Mucosa of gallbladder (tissue), 1 donor: ENCODE measurements around the gene FBXO21. TPM values are rescaled to one million over a fixed set of nuclear protein-coding genes. Genes with fewer than 3 reads are reported as not detected.

Experiments
- DNase-seq: peaks from one replicate; pipeline ENCODE4 v3.0.0-alpha.2; 2020; ENCODE audit warnings: low spot score
- total RNA-seq: library from RNA; stranded (reverse); gene quantifications from one replicate; pipeline ENCODE4 v1.2.1, GENCODE V29; 2021
- donor health status: DM: no; HTN: no; CAD: no.

FBXO21 gene
- total RNA-seq, 1 donor from 2014 or later, result 69.4 TPM

GRCh38 chr12:117165342-117165741 lies 24.9 kb downstream of the FBXO21 start:
- peak; percentile 64 for DNase-seq

GRCh38 chr12:117162633-117163032 lies 27.6 kb downstream of the FBXO21 start:
- DNase-seq, result no peak

DNA sequence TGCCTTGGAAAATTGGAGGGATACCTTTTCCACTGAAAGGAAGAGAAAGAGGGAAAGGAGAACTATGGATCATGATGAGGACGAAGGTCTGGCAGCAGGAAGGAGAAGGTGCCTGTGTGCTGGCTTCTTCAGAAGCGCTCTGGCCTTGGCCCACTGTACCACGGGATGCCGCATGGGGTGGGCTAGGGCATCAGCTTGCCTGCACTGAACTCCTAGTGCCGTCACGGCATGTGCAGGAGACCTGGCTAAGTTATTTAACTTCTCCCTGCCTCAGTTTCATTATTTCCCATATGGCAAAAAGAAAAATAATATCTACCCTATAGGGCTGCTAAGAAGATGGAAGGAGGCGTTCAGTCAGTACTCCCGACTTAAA lies 28.1 kb downstream of the FBXO21 start:
- no peak for DNase-seq

GRCh38 chr12:117161460-117162166 lies 28.7 kb downstream of the FBXO21 start:
- DNase-seq, result no peak

DNA sequence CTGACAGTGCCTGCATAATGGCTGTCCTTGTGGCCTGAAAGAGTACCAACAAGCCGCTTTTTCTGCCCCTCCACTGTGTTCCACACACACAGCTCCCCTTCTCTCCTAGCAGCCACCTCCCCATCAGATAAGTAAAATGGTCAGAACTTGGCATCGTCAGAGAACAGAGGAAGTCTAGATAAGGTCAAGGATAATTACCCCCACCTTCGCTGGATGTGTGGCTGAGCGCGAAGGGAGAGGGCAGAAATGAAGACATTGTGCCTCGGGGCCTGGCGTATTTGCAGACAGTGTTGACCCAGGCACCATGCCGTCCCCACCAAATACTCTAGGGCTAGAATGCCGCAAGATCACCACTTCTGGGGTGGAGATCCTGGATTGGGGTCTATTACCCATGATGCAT lies 30.6 kb downstream of the FBXO21 start:
- DNase-seq, result no peak

DNA sequence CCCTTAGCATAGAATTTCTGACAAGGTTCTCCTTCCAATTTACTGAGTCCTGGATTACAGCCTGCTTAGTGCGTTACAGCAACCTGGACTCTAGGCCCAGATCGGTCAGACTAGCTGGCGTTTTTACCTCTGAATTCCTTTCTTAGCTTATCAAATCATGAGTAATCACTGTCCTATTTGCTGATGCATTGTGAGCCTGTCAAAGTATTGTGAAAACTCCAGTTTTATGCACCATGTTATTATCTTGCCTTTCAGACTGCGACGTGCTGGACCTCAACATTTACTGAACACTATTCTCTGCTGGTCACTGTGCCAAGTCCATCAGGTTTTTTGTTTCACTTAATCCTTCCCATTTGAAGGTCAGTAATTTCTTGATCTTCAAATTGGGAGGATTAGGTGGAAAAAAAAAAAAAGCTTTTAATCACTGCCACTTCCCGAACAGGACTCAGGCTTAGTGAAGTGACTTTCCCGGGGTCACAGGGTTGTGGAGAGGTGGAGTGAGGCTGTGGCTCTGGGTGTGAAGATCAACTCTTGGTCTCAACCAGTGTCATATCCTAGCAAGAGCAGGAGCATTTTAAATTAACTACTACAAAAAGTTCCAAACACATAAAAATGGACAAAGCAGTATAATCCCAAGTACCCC lies 31.2 kb downstream of the FBXO21 start:
- DNase-seq, result no peak

- no peak for DNase-seq
Measured at GRCh38 chr12:117158096-117158495, 32.2 kb downstream of the FBXO21 start.

- DNase-seq, result peak; percentile 57
Measured at GRCh38 chr12:117155278-117156060, 34.8 kb downstream of the FBXO21 start.

- DNase-seq, result no peak
Measured at GRCh38 chr12:117152793-117153775, 37.2 kb downstream of the FBXO21 start.

GRCh38 chr12:117151403-117152031 lies 38.8 kb downstream of the FBXO21 start:
- no peak for DNase-seq

DNA sequence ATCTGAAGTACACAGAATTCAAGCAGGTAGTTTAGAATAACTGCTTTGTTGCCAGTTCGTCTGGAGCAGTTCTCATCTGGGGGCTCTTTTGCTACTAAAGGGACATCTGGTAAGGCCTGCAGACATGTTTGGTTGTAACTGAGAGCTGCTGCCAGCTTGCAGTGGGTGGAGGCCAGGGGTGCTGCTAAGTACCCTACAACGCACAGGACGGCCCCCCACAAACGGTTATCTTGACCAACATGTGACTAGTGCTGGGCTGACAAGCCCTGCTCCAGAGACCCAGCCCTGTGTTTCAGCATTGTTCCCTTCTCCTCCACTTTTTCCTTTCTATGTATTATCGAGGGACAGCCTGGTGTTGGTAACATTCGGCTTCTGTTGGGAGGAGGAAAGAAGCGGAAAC lies 40.8 kb downstream of the FBXO21 start:
- no peak for DNase-seq

- no peak for DNase-seq
Measured at GRCh38 chr12:117148642-117149041, 41.6 kb downstream of the FBXO21 start.

DNA sequence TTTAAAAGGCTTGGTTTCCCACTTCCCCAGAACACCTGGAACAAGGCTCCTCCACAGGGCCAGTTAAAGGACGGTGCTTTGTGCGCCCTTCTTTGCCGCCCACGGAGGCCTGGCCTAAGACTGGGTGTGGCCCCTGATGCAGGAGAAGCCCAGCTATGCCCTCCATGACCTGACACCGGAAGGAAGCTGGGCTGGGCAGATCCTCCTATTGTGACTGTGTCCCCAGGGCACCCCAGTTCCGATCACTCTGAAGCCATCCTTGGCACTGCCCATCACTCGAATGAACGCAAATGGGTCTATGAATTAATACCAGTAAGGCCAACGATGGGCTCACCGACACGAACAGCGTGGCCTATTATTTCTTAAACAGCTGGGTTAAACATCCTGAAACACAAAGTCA lies 42.6 kb downstream of the FBXO21 start:
- no peak for DNase-seq

GRCh38 chr12:117145597-117146154 lies 44.6 kb downstream of the FBXO21 start:
- no peak for DNase-seq

DNA sequence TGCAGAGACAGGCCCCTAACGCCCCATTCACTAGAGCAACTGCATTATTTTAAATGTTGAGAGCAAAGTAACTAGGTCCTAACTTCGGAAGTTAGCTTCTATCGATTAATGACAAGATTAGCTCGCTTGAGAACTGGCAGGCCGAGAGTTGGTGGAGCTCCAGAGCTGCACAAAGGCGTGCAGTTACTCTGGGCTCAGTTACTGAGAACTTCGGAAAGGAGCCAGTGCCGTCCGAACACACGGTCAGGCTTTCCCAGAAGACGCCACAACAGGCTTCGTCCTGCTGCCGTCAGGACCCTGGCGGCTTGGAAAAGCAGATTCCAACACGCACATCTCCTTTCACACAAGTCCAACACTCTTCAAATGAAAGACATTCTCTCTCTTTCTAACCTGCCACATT lies 45.7 kb downstream of the FBXO21 start:
- no peak for DNase-seq

DNA sequence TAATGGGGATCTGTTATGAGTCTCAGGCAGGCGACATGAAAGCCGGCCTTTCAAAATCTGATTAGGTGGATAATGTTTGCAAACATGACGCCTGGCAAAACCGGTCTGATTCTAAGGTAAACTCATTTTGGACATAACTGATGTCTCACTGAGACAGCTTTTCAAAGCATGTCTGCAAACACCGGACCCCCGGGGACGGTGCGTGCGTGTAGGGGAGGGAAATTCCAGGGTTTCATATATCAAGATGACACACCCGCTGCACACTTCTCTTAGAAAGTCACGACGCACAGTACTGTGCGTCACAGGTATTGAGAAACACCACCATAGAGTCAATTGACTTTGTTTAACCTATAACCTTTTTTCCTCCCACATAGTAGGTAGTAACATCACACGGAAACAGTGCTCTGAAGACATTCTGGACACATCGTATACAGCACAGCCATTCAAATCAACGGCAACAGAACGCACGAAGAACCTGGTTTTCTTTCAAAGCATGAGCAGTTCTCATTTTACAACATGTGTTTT lies 47.2 kb downstream of the FBXO21 start:
- peak; percentile 33 for DNase-seq

GRCh38 chr12:117142094-117142493 lies 48.2 kb downstream of the FBXO21 start:
- DNase-seq, result no peak

- DNase-seq, result no peak
Measured at GRCh38 chr12:117141097-117141898, 49.0 kb downstream of the FBXO21 start.

DNA sequence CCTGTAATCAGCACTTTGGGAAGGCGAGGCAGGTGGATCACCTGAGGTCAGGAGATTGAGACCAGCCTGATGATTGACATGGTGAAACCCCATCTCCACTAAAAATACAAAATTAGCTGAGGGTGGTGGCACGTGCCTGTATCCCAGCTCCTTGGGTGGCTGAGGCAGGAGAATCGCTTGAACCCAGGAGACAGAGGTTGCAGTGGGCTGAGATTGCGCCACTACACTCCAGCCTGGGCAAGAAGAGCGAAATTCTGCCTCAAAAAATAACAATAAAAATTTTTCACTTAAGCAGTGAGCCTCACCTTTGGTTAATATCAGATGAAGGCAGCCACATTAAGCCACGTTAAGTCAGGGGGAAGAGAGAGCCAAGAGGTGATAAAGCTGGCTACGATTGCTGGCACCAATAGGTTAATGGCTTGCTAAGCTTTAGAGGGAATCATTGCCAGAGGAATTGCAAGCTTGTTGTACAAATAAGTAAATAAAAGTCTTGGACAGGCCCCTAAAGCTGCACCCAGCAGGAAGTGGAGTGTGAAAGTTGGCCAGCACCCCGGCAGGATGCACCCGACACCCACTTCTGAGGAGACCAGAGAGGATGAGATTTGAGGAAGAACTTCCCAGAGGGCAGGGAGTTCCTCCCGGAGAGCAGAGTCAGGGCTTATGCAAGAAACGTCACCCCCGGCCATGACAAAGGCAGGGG lies 49.7 kb downstream of the FBXO21 start:
- peak; percentile 56 for DNase-seq
